RPMI8226 (cell line): Measurements from ENCODE around the gene RNF225.
"Not testable (repeated sequence)": the region's sequence is repeated elsewhere in the genome, so short reads cannot be mapped to it uniquely, and the experiment has no call there.

Experiments
- DNase-seq: peaks from one replicate; pipeline ENCODE4 v3.0.0-alpha.2; 2015

Gene RNF225

DNA sequence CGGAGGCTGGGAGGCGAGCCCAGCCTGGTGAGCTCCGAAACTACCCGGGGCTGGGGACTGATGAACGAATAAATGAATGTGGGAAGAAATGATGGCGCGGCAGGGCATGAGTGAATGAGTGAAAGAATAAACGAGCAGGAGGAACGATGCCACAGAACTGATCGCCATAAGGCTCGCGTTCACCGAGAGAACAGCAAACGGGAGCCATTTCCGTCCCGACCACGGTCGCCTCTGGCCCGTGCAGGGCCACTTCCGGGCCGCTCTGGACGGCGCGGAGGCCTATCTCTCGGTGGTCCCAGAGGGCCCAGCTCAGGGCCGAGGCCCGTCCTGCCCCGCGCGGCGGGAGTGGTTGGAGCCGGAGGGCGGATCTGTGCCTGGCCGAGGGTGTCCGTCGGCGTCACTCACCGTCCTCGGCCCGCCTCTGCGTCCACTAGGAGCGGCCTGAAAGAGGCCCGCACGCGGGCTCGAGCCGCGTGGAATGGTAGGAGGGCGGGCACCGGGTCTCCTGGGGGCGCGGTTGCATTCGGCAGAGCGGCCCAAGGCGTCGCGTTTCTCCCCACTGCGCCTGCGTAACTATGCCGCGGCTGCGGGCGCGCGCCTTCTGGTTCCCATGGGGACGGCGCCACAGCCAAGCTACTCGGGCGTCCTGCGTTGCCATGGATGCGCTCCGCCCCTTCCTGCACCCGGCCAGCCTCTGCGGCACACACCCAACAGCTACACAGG, 33.0 kb upstream of the RNF225 start, which contains the start of gene ZNF497:
Gene ZNF497 (minus strand): TSS at position 480 of the 723 bp plus-strand sequence. CDS start 5,116 bp downstream, outside the sequence.
- peak; percentile 98 for DNase-seq

DNA sequence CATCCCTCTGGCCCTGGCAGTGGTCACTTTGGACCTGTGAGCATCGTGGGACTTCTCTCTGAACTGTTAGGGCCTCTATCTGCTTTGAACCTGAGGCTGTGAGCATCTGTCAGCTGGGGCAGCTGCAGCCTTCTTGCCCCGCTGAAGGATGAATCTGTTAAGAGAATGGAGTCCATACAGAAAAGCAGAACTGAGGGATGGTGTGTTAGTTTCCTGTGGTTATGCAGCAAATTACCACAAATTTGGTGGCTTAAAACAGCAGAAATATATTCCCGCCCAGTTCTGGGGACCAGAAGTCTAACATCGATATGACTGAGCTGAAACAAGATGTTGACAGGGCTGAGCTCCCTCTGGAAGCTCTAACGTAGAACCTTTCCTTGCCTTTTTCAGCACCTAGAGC, 31.3 kb upstream of the RNF225 start:
- DNase-seq, result no peak

DNA sequence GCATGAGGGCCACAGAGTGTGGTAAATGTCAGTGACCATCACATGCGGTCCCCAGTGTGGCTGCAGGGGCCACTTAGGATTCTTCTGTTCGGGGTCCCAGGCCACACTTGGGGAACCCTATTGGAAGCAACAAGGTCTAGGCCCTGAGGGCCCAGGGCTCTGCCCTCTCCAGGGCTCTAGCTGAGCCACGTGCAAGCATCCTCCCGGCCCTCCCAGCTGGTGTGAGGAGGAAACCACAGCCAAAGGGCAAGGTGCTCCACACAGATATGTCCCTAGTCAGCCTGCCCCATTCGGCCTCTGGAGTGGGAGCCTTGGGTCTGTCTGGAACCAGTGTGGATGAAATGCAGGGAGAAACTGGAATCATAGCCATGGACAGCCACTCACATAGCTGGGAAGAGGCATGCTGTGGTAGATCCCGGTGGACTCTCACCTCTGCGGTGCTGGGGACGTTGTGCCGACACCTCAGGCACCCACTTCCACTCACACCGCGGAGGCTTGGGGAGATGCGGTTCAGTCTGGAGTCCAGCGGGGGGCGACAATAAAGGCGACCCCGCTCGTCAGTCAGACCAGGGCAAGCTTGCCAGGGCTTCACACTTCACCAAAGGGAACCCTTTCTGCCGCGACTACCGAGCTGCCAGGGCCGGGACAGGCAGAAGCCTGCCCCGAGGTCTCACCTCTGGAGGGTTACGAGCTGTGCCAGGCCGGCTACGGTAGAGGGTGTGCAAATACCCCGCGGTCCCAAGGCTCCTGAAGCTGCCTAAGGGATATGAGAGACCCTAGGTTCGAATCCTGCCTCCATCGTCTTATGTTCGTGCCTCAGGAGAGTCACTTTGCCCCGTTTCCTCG, 28.6 kb upstream of the RNF225 start:
- DNase-seq, result no peak

DNA sequence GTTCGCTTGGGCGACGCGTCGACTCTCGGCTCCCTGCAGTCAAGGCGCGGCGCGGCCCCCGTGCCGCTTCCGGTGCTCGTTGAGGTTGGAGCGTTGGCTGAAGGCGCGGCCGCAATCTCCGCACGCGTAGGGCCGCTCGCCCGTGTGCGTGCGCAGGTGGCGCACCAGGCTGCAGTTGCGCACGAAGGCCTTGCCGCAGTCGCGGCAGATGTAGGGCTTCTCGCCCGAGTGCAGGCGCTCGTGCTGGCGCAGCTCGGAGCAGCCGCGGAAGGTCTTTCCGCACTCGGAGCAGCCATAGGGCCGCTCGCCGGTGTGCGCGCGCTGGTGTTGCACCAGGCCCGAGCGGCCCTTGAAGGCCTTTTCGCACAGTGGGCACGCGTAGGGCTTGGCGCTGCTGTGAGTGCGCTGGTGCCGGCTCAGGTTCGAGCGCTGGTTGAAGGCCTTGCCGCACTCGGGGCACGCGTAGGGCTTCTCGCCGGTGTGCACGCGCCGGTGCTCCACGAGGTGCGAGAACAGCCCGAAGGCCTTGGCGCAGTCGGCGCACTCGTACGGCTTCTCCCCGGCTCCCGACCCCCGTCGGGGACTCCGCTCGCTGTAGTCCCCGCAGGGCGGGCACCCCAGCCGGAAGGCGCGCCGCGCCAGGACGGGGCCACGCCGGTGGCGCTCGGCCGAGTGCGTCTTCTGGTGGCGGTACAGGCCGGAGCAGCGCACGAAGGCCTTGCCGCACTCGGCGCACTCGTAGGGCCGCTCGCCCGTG, 27.6 kb upstream of the RNF225 start:
- DNase-seq, result no peak

DNA sequence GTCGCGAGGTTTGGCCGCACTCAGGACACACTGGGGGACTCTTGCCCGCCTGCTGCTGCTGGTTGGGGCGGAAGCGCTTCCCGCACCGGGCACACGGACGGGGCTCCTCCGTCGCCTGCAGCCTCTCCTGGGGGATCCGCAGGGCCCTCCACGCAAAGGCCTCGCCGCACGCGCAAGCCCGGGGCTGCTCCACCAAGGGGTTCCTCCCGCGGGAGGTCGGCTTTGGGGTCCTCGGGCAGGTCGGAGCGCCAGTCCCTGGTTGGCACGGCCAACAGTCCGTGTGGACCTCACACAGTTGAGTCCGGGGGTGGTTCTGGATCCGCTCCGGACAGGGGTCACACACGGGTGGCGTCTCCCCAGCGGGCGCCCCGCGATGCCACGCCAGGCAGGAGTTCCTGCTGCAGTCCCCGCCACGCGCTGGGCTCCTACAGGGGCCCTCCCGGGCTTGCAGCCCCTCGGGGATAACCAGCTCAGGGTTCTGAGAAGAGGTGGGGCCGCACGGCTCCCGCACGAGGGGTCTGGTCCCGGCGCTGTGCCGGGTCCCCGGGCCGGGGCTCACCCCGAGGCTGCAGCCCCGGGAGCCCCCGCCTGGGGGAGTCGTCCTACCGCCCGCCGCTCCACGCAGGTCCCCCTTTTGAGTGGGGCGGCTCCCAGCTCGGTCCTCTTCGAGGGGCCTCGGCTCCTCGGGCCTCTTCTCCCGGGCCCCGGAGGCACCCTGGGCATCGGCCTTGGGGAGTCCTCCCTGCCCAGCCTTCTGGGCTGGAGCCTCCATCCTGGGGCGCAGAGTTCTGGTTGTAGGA, 26.7 kb upstream of the RNF225 start:
- no peak for DNase-seq

DNA sequence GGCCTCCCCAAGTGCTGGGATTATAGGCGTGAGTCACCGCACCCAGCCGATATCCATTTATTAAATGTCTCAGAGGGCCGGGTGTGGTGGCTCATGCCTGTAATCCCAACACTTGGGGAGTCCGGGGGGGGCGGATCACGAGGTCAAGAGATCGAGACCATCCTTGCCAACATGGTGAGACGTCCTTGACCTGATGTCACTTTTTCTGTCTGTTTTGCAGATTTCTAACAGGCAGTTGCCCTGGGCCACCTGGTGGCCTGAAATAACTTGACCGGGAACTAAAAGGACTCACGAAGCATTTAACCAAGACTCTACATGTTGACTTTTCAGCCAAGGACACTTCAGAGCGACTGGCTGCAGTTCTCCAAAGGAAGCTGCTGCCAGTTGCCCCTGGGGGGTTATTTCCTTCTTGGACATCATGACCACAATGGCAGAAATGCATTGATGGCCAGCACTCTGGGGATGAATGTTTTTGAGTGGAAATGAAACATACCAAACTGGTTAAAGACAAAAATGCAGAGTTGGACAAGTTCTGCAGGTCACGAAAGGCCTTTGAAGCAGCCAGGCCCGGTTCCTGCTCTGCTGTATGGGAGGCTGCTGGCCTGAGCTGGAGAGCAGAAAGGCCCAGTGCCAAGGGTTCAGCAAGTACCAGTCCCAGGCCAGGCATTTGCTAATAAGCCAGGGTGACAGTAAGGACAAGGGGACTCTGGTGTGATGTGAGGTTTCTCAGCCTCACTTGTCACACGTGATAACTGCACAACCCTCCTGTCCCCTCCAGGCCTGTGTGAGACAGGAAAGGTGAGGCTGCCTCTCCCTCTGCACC, 22.9 kb upstream of the RNF225 start:
- peak; percentile 65 for DNase-seq

DNA sequence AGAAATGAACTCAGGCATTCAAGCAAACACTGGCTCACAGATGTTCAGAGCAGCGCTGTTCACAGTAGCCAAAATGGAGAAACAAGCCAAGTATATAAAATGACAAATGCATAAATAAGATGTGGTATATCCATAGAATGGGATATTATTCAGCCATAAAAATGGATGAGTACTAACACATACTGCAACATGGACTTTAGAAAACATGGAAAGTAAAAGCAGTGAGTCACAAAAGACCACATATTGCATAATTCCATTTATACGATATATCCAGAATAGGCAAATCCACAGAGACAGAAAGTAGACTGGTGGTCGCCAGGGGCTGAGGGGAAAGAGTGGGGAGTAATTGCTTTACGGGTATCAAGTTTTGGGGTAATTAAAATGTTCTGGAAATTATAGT, 21.3 kb upstream of the RNF225 start:
- no peak for DNase-seq

DNA sequence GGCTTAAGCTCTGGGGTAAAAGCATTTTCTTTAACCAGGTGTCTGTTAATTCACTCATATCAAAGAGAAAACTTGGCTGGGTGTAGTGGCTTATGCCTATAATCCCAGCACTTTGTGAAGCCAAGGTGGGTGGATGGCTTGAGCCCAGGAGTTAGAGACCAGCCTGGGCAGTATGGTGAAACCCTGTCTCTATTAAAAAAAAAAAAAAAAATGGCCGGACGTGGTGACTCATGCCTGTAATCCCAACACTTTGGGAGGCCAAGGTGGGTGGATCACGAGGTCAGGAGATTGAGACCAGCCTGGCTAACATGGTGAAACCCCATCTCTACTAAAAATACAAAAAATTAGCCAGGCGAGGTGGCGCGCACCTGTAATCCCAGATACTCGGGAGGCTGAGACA, 18.7 kb upstream of the RNF225 start:
- DNase-seq, result not testable (repeated sequence)

DNA sequence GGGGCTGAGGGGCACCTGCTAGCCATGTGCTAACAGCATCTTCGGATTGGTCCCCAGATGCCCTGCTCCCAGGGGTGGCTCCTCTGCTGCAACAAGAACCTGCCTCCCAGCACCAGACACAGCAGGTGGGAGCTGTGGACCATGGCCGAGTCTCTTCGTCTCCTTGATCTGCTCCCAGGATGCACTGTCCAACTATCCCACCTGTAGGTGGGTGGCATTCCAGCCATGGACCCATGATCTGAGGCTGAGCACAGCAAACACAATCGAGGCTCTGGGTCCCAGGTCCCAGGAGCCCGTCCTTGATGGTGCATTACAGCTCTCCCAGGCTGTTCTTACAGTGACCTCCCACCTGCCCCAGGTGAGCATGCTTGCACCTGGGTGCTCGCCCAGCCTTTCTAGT, 16.2 kb upstream of the RNF225 start:
- DNase-seq, result no peak

DNA sequence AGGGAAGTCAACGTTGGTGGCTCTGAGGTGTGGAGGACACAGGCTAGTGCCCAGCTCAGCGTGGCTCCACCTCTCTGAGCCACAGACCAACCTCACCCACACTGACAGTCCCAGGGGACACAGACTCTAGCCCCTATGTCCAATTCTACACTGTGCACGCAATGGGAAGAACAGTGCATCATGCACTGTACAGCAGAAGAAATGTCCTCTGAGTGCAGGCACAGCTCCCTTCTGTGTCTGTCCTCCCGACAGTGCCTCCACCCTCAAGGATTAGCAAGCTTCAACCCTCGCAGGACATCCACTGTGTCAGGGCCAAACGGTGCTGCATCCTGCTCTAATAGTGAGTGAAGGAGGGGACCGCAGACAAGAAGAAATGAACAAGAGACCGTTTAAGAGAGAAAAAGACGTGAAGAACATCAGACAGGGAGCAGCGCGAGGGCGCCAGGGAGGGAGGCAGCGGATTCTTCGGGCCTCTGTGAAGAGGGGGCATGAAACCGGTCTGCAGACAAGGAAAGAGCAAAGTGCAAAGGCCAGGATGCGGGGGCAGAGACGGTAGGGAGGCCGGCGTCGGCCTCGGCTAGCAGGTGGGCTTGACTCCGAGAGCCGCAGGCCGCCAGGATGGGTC, 15.3 kb upstream of the RNF225 start:
- no peak for DNase-seq

DNA sequence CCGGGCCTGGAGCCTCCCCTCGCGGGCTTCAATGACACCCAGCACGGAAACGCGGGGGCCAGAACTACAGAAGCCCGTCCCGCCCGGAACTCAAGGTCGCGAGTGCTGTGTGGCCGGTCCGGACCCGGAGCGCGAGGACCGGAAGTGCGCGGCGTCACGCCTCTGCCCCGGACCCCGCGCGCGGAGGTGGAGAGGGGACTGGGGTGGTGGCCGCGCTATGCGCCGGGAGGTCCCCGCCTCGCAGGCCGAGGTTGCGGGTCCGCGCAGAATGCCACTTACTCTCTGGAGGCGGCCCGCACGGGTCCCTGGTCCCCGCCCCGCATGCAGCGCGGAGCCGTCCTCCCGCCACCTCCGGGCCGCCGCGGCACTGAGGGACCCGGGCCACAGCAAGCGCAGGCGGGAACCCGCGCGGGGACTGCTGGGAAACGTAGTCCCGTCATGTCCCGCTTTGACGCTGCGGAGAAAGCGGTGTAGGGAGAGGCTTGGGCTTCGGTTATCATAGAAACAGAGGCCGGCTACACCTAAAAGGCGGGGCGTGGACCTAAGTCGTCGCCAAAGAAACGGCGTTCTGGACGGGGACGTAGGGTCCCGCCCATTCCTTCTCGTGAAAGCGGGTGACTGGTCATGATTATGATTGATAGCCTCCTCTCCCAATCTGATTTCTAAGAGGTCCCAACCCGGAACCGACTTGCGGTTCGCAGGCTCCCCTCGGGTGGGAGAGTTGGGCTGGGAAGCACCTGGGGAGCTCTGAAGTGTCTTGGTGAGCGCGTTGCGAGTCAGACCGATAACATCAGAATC, 14.6 kb upstream of the RNF225 start, which contains the start of gene ZNF837:
Gene ZNF837 (minus strand): TSS at position 369 of the 798 bp plus-strand sequence. CDS start 11,698 bp downstream, outside the sequence.
- DNase-seq, result peak; percentile 100

DNA sequence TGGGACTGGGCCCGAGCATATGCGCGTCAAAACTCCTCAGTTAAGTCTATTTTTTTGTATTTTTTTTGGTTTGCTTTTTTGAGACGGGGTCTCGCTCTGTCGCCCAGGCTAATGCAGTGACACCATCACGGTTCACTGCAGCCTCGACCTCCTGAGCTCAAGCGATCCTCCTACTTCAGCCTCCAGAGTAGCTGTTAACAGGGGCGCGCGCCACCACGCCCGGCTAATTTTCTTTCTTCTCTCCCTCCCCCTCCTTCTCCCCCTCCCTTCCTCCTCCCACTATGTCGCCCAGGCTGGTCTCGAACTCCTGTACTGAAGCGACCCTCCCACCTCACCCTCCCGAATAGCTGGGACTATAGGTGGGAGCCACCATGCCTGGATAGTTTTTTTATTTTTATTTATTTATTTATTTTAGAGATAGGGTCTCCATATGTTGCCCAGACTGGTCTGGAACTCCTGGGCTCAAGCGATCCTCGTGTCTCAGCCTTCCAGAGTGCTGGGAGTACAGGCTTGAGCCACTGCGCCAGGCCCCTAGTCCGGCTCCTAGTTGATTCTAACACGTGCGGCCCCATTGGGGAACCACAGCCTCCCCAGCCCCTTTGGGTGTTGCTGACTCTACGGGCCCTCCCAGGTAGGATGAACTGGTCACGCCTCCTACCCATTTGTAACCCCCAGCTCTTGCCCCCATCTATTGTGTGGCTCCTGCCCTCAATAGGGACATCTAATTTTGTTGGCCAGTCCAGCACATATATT, 13.8 kb upstream of the RNF225 start:
- no peak for DNase-seq

DNA sequence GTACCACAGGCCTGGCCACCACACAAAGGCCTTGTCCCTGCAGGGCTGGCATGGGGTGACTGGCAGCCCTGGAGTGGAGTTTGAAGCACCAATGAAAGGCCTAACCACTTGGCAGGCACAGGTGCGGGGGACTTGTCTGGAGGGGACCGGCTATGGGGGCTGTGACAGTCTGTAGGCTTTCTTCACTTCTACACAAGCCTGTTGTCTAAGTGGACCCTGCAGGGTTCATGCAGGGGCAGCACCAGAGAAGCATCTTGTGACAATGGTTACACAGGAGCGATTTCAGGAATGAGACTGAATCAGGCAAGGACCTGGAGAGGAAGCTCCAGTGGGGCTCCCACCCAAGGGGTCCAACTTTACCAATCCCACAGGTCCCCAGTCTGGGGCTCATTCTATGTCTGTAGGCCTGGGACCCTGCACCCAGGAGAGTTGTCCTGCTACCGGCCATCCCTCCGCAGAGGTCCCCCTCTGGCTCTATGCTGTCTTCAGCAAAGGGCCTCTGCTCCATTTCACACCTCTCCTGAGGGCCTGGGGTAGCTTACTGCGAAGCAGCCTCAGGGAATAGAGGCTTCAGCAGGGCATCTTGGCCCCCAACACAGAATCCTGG, 12.4 kb upstream of the RNF225 start:
- no peak for DNase-seq

DNA sequence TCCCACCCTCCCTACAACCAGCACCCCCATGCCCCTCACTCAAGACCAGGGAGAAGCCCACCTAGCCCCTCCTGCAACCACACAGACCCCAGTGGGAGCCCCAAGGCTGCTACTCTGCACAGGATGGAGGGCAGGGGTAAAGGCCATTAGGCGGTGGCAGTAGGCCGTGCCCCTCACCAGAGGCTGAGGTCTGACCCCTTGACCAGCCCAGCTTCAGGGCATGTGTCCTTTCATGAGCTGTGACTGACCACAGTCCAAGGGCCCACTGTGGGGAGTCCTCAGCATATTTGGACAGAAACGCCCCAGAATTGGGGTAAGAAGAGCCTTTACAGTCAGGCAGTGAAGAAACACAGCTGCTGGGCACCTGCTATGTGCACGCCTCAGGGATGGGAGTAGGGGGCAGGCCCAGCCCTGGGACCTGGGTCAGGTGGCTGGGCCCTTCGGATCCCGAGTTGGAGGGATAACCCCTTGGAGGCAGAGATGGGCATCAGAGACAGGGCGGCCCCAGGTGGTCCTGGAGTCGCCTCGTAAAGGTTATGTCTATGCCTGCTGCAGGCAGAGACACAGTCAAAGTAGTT, 10.1 kb upstream of the RNF225 start:
- DNase-seq, result no peak

DNA sequence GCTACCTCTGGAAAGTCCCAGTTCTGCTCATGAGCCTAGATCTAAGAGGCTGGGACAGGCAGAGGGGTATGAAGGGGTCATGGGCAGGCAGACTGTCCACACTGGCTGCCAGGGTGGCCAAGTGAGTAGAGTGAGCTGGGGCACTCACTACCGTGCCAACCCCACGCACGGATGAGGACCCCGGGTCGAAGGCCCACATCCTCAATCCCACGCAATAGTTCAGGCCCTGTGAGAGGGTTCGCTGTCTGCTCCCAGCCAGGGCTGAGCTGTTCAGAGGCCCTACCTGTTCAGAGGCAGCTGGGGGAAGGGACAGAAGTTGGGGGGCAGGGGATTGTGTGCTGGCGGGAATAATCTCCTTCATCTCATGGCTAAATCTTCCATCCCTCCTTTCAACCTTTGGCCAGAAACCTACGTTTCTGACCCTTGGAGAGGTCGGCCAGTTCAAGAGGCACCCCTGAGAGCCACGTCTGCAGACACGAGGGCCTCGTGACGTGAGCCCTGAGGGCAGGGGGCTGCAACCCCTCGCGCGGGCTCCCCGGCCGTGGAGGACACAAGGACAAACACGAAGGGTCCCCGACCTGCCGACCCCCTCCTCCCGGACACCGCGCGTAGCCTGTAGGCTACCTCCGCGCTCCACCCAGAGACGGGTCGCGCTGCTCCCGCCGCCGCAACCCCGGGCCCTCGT, 9.4 kb upstream of the RNF225 start:
- no peak for DNase-seq

DNA sequence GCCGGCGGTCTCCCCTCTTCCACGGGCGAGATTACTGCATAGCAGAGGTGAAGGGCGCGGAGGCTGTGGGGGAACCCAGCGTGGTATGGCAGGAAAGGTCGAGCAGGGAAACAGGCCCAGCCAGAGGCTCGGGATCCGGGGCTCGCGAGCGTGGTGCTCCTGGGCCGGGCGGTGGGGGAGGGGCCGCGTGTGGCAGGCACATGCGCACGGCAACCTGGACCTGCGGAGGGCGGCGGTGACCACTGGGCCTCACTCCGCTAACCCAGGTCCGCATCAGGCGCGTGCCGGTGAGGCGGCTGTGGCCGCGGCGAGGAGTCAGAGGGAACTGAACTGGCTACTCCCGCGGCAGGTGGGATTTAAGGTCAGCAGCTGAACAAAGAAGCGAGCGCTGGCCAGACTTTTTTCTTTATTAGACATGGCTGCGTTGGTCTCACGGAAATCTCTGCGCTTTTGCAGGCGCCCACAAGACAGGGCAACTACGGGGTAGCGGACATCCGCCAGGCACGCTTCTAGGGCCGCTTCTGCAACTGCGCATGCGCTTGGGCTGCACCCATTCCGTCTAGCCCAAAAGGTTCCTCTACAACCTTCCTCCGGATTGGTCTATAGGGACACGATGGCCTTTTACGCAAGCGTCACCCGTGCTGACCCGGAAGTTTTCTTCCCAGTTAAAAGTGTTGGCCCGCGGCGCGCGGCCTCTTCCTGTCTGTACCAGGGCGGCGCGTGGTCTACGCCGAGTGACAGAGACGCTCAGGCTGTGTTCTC, 8.7 kb upstream of the RNF225 start, which contains the start of gene RPS5:
Gene RPS5 (plus strand): TSS at position 694 of the 762 bp plus-strand sequence. CDS start 869 bp downstream, outside the sequence.
- peak; percentile 99 for DNase-seq
